ENCODE data around the gene TMC5.
"Not testable (repeated sequence)": the region's sequence is repeated elsewhere in the genome, so short reads cannot be mapped to it uniquely, and the experiment has no call there.

The TMC5 gene

DNA sequence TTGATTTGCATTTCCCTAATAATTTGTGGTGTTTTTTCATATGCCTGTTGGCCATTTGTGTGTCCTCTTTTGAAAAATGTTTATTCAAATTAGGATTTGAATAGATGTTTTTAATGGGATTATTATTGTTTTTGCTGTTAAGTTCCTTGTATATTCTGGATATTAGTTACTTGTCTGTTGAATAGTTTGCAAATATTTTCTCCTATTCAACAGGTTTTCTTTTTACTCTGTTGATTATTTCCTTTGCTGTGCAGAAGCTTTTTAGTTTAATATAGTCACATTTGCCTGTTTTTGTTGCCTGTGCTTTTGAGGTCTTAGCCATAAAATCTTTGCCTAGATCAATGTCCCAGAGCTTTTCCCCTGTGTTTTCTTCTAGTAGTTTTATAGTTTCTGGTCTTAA, 94.6 kb downstream of the TMC5 start:
- DNase-seq, result no peak

DNA sequence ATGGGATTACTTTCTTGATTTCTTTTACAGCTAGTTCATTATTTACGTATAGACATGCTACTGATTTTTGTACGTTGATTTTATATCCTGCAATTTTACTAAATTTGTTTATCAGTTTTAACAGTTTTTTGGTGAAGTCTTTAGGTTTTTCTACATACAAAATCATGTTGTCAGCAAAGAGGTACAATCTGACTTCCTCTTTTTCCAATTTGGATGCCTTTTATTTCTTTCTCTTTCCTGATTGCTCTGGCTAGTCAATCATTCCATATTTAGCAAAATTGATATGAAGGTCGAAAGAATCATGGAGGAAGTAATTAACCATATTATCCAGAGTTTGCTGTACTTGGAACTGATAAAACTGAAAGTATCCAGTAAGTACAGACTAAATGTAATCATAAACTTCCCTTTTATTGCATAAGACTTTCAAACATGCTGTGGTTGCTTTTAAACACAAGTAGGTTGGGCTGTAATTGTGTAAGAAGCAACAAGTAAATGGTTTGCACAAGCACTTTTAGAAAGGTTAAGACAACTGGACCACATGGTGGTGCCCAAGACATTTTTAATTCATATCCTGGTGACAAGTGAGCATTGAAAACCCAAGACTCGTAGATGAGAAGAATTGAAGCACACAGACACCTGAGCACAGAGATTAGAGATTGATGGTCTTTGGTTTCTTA, 95.8 kb downstream of the TMC5 start:
- no peak for DNase-seq

DNA sequence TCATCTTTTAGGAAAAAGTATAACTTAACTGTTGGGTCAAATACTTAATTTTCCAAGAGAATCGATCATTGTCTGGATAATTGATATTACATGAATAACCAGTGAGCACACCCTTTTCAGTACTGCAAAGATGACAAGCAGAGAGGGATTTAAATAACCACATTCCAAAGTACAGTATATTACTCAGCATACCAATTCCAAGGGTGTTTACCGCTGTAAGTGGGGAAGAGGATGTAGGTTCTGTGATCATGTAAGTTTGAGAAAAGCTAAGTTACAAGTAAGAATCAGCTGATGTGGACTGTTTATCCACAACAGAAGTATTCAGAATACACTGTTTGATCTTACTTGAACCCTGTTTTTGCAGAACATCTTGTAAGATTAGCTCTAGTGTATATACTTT, 98.1 kb downstream of the TMC5 start:
- no peak for DNase-seq

DNA sequence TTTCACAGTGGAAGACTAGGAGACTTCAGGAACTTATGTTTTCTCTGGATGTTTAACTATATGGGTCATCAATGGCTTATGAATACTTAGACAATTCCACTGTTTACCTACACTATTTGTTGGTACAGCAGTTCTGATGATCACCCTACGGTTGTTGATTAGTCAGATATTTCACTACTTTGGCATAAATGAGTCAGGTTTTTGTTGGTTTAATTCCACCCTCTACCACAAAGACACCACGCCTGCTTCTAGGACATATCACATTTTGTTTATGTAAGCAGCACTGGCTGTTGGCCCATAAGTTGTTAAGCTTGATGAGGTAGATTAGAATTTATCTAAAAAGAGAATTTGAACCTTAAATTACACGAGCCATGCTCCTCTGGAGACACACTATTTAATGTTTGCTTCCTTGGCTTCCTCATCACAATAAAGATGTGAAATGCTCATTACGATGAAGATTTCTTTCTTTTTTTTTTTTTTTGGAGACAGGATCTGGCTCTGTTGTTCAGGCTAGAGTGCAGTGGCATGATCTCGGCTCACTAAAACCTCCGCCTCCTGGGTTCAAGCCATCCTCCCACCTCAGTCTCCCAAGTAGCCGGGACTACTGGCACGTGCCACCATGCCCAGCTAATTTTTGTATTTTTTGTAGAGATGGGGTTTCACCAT, 99.9 kb downstream of the TMC5 start:
- no peak for DNase-seq

DNA sequence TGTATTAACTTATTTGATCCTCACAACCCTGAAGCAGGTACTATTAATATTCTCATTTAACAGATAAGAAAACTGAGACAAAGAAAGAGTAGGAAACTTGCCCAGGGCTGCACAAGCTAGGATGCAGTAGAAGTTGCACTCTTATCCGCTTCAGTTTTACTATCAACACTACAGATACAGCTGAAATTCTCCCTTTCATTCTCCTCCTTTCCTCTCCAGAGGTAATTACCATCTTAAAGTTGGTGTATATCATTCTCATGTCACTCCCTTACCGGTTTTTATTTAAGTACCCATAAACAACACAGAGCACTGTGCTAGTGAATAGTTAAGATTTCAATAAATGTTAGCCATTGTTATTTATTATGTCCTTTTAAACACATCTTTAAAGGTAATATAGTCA, 100.7 kb downstream of the TMC5 start:
- DNase-seq, result no peak

DNA sequence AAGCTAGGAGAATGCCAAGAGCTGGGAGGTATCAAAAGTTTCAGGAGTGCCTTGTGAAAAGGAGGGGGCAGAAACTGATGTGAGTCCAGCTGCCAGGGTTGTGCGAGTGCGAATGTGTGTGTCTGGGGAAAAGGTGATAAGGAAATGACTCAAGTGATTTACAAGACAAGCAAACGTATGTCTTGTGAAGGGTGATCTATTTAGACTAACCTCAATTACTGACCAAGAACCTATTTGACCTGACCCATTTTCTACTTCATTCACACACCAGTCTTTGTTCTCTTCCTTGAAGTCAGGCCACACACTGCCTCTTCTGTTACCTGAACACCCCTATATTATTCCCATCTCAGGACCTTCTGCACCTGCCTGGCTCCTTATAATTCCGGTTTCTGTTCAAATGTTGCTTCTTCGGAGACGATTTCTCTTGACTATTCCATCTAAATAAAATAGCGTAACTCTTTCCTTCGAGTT, 103.2 kb downstream of the TMC5 start:
- no peak for DNase-seq

DNA sequence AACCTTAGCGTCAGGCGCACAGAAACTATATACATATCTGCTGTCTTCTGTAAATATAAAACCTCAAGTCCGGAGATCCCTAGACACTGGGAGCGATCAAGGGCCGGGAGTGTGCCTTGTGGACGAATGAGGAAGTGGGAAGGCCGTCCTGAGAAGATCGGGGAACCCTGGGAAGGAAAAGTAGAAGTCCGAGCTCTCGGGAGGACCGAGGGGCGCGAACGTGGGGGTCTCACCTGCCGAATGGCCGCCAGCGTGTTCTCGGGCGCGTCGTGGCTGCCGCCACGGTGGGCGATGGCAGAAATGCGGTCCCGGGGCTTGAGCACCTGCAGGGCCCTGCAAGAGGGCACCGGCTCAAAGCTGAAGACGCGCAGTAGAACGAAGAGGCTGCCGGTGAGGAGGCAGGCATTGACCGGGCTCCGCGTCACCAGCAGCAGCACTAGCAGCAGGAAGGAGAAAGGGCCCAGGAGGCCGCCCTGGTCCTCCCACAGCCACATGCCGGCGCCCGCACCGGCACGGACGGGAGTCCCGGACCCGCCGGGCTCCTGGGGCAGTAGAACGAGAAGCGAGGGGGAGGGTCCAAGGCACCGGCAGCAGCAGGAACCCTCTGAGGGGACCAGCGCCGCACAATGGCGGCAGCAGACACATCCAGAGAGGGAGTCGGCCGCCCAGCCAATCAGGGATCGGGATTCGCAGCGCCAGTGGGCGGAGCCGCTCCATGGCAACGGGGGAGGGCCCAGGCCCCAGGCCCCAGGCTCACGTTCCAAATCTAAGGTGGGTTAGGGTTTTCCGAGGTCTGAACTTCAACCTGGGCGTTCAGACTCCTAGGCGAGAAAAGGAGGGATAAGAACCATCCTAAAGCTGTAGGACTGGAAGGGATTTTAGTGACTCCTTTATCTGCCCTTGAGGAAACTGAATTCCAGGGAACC, 104.1 kb downstream of the TMC5 start, which contains the start of gene GDE1:
GDE1 (minus strand) TSS at position 628 of the 926 bp plus-strand sequence; CDS start at position 494, 134 bp downstream.
- peak; percentile 91 for DNase-seq

DNA sequence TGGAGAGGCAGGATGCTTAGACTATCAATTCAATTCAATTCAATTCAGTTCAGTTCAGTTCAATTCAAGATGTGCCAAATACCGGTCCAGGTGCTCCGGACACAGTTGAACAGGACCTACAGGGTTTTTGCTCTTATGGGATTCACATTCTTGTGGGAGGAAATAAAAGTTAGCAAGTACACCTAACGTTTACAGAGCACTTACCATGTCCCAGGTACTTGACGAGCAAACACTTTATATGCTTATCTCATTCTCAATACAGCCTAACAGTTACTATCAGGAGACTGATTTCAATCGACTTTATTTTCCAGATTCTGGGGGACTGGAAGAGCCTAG, 104.7 kb downstream of the TMC5 start:
- no peak for DNase-seq

DNA sequence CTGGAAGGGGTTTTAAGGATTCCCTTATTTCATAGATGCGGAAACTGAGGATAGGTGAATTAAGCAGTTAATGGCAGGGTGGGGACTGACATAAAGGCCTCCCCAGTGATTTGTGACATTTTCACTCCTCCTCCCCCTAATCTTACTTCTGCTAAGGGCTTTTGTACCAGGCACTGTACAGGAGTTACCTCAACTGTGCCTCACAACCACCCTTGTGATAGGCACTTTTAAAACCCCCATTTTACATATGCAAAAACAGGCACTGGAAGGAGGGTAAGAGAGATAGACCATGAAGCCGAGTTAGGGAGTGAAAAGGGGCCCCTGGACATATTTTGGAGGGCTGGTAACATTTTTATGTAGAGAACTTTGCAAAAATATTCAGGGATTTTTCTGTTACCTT, 105.1 kb downstream of the TMC5 start:
- DNase-seq, result no peak

DNA sequence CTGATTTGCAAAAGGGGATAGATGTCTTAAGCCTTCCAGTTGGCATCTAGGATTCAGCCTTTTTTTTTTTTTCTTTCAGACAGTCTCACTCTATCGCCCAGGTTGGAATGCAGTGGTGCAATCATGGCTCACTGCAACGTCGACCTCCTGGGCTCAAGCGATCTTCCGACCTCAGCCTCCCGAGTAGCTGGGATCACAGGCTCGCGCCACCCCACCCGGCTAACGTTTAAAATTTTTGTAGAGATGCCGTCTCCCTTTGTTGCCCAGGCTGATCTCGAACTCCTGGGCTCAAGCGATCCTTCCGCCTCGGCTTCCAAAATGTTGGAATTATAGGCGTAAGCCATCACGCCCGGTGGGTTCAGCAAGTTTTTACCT, 105.5 kb downstream of the TMC5 start:
- no peak for DNase-seq

DNA sequence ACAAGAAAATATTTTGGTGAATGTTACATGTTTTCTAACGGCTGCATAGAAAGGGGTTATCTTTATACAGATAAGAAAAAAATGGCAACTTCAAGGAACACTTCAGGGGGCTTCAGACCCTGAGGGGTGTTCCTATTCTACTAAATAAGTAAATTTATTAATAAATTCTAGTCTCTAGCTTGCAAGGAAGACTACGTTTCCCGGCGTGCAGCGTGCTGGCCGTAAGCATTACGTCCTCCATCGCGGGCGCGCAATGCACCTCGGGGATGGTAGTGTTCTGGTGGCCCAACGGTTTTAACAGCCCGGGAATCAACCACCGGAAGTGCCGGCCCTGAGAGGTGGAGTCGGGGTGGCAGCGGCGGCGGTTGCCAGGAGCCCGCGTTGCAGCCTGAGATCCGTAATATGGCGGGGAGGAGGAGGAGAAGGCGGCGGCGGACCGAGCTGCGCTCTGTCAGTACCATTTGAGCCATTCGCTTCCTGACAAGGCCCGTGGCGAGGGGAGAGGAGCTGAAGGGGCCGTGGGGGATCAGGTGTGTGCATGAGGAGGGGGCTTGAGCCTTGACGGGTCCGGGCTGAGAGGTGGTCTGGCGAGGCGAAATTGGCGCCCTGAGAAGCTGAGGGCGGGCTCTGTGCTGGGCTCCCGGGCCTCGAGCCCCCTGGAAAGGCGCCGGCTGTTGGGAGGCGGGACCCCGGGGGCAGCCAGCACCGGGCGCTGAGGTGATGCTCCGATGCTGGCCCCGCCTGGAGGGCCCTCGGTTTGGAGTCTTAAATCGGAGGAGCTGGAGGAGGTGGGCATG, 106.1 kb downstream of the TMC5 start, which contains the start of gene CCP110:
CCP110 (plus strand) TSS at position 384 of the 797 bp plus-strand sequence. CDS start 3,940 bp downstream, outside the sequence.
- peak; percentile 96 for DNase-seq

DNA sequence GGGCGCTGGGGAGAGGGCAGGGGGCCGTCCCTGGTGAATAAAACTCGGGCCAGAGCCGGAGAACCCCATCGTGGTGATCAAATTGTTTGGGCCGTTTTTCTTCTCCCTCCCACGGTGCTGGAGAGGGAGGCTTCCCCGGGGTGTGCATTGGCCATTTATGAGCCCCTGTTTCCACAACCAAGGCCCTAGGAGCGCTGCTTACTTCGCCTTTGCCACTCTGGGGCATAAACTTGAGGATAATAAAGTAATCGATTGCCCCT, 106.6 kb downstream of the TMC5 start:
- no peak for DNase-seq

DNA sequence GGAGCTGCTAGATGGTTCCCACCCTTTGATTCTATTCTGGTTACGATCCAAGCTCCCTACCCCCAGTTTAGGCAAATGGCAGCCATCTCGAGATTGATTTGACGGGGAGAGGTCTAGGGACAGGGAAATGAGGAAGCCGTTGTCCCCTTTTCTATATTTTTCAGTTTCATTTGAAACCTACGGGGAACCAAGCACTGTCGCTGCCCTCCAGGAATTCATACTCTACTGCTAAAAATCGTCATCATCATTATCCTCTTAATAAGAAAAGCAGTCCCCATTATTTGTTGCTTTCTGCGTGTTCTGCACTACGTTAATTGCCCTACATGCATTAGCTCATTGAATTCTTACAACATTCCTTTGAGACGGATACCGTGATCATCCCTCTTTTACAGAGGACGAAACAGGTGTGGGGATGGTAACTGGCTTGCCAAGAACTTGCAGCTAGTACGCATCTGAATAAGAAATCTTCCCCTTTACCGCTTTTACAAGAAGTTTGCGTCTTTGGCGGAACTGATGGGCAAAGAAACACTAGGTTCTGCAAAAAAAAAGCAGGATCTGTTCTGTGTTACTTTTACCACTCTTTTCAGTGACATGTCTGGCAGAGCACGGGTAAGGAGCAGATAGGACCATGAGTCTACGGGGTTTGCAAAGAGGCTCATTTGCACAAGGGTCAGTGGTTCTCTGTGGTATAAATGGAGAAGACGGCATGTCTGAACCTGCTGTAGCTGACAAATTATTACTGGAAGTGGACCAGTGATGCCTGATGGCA, 107.1 kb downstream of the TMC5 start:
- DNase-seq, result no peak

DNA sequence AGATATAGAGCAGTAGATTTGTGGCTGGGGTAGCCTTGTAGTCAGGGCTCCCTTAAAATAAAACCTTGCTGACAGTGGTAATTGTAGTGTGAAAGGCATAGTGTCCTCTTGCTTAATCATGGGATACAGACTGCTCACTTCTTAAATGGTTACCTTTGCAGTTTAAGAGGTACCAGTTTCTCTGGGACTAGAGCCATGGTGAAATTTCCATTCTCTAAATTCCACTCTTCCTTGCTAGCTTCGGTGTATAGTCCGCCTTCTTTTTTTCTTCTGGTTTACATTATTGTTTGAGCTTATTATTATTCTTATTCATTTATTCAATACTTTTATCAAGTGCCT, 107.7 kb downstream of the TMC5 start:
- no peak for DNase-seq

DNA sequence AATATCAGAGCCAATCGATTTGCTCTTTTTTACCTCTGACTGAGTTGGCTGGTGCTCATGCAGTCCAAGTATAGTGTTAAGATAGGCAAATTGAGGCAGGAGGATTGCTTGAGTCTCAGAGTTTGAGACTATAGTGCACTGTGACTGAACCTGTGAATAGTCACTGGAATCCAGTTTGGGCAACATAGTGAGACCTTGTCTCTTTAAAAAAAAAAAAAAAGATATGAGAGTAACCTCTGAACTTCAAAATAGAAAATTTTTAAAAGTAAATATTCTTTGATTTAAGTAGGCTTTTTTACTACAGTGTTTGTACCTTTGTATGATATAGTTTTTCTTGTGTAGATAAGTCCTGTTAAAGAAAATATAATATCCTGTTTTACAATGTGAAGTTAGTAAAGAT, 109.5 kb downstream of the TMC5 start:
- no peak for DNase-seq

DNA sequence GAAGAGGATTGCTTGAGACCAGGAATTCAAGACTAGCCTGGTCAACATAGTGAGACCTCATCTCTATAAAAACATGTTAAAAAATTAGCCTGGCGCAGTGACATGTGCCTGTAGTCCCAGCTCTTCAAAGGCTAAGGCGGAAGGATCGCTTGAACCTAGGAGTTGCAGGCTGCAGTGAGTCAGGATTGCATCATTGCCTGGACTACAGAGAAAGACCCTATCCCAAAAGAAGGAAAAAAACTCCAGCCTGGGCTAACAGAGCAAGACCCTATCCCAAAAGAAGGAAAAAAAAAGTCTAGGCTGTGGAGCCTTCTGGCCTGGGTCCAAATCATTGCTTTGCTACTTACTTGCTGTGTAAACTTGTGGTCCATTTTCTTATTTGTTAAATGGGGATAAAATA, 111.0 kb downstream of the TMC5 start:
- DNase-seq, result no peak

DNA sequence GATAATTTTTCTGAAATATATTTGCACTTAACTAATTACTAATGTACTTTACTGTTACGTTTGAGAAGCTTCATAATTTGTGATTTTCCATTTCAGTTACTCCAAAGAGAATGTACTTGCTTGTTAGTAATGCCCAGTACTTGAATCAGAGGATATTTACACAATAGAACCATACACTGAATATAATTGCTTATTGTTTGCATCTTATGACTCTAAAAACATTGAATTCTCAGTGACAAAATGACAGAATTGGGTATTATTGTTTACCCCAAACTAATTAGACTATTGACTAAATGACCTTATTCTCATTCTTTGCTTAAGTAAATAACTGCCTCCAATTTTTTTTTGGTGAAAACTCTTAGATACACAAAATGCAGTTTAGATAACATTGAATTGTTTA, 114.9 kb downstream of the TMC5 start:
- DNase-seq, result no peak

DNA sequence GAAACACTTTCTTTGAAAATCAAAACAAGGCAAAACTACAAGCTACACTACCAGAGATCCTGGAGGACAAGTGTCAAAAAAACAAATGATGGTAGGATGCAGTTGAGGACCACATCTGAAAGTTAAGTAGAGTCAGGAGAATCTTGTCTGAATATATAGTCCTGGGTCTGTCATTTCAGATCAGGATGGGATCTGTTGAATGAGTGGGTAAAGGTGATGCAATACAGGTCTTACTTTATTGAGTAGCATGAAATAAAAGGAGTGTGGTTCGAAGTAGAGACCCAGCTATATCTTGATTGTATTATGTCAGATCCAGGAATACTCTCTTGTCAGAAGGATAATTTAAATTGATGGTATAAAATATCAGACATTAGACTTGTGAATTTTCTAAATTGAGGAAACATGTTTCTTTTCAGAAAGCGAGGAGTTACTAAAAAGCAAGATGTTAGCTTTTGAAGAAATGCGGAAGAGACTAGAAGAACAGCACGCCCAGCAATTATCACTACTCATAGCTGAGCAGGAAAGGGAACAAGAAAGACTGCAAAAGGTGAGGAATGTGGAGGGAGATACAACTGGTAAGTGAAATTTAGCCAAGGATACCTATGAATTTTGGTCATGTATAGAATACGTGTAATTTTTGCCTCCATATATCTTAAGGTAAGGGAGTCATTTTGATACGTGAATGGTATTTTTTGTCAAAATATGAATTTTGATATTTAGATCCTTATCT, 122.7 kb downstream of the TMC5 start:
- no peak for DNase-seq

DNA sequence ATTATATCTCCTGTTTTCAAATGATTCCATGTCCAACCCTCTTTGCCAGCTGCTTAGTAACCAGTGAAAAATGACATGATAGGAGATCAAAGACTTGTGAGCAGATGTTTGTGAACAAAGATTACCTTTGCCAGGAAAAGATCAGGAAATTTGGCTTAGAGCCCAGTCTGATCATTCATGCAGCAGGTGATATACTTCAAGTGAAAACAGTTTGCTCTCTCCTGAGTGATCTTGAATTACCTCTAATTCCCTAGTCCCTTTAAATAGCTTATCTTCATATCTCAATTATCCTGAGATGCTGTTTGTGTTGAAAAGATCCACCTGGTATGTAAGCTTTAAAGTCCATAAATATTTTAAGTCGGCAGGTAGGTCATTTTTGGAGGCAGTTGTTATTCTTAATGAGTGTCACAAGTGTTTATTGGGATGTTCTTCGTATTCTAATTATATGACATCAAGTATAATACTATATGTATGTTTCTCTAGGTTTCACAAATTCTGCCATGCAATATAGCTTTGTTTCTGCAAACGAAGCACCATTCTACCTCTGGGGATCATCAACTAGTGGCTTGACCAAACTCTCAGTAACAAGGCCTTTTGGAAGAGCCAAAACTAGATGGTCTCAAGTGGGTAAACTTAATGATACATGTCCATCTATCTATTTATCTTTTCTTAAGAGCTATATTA, 124.6 kb downstream of the TMC5 start:
- no peak for DNase-seq

DNA sequence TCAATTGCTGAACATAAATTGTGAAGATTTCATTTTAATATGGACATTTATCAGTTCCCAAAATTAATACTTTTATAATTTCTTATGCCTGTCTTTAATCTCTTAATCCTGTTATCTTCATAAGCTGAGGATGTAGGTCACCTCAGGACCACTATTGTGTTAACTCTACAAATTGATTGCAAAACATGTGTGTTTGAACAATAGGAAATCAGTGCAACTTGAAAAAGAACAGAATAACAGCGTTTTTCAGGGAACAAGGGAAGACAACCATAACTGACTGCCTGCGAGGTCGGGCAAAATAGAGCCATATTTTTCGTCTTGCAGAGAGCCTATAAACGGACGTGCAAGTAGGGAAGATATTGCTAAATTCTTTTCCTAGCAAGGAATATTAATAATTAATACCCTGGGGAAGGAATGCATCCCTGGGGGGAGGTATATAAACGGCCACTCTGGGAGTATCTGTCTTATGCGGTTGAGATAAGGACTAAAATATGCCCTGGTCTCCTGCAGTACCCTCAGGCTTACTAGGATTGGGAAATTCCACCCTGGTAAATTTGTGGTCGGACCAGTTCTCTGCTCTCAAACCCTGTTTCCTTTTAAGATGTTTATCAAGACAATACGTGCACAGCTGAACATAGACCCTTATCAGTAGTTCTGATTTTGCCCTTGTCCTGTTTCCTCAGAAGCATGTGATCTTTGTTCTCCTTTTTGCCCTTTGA, 125.8 kb downstream of the TMC5 start:
- DNase-seq, result not testable (repeated sequence)

Data from fibroblast of skin of scalp (primary cell).